DMS 273 (cell line): ENCODE results near the gene ANXA8L1.
"Not testable (repeated sequence)": the region's sequence is repeated elsewhere in the genome, so short reads cannot be mapped to it uniquely, and the experiment has no call there.

Experiments used
- DNase-seq: peaks from one replicate; lab custom pipeline; 2025; ENCODE audit not compliant: unreplicated experiment; lab: John Stamatoyannopoulos, UW

Gene ANXA8L1

DNA sequence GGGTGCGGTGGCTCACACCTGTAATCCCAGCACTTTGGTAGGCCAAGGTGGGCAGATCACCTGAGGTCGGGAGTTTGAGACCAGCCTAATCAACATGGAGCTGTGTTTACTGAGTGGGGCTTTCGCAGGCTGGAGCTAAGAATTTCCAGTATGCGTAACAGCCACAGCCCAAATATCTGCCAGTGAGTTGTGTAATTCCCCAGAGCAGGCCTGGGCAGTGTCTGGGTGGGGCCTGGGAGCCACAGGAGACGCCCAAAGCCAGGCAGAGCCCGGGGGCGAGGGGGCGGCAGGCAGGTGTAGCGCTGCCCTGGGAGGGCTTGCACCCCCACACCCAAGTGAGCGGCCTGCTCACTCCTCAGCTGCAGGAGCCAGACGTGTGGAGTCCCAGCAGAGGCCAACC lies at the start of gene ANXA8L1:
Gene ANXA8L1, plus strand, starts transcription at position 371 of the 400 bp plus-strand sequence. CDS start 76 bp downstream, outside the sequence.
- DNase-seq: not testable (repeated sequence)

- DNase-seq: no peak
These were observed 49.5 kb upstream of the ANXA8L1 start for GRCh38 chr10:46326066-46326465.

DNA sequence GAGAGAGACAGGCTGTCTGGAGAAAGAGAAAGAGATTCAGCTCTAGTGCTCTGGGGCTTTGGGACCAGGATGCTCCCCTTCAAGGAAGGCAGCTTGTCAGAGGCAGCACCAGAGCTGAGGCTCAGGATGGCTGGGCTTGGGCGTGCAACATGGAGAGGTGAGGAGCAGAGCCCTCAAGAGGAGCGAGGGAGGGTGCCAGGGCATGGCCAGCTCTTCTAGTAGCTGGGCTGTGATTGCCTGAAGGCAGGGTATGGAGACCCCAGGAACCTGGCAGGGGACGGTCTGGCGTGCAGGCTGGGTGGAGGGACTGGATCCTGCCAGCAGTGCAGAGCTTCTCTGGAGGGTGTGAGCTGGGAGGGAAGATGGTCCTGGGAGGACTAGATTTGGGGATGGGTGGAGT lies 48.6 kb upstream of the ANXA8L1 start:
- DNase-seq: no peak

DNA sequence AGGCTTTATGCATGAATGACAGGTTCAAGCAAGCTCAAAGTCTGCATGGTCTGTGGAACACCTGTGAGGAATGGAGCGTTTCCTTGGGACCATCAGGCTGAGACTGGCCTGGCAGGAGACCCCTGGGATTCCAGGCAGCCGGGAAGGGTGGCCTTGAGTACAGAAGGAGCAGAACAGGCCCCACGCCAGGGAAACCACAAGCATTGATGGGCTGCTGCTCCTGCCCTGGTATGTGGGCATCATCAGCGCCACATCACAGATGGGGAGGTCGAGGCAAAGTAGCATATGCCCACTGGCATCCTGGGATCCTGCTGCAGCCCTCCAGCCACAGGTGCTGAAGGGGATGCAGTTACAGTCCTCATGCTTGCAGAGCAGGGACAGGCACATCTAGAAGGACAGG lies 47.9 kb upstream of the ANXA8L1 start:
- DNase-seq: no peak

GRCh38 chr10:46328853-46329689 lies 46.5 kb upstream of the ANXA8L1 start:
- DNase-seq: no peak

- DNase-seq: peak; percentile 1
These were observed 45.9 kb upstream of the ANXA8L1 start for GRCh38 chr10:46329690-46330016.

DNA sequence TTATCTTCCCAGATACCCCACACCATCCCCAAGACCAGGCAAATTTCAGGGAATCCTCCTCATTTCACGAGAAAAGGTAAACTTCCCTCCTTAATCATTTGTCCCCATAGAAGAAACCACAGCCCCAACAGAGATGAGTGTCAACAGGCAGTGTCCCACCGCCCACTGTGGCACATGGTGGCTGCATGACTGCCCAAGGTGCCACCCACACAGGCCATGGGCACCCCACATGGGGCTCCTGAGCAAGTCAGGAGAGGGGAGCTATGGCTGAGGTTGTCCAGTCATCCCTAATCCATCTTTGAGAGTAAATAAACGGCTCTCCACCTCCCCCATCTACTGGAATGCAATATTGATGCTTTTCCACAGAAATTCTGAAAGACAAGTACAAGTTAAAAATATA lies 44.7 kb upstream of the ANXA8L1 start:
- no peak for DNase-seq

- DNase-seq: not testable (repeated sequence)
These were observed 10.1 kb upstream of the ANXA8L1 start for GRCh38 chr10:46365484-46365883.

GRCh38 chr10:46367209-46367608 lies 8.4 kb upstream of the ANXA8L1 start:
- DNase-seq: not testable (repeated sequence)

GRCh38 chr10:46367666-46368240 lies 7.8 kb upstream of the ANXA8L1 start:
- not testable (repeated sequence) for DNase-seq

GRCh38 chr10:46368956-46369355 lies 6.6 kb upstream of the ANXA8L1 start:
- not testable (repeated sequence) for DNase-seq

- DNase-seq: not testable (repeated sequence)
These were observed 1.2 kb upstream of the ANXA8L1 start for GRCh38 chr10:46374410-46374809.

DNA sequence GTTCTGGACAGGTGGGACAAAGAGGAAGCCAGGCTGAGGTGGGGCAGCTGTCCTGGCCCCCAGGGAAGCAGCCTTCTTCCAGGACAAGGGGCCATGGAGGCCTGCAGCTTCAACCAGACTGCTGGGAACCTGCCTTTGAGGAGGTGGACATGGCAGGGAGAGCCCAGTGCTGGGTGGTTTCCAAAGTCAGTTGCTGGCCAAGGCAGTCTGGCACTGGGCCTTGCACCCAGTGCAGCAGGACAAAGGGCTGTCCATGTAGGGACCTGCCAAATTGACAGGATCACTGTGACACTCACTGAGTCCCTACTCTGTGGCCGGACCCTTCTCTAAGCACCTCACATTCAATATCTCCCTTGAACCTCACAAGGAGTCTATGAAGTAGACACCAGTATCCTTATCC lies 1.4 kb downstream of the ANXA8L1 start:
- DNase-seq: not testable (repeated sequence)

DNA sequence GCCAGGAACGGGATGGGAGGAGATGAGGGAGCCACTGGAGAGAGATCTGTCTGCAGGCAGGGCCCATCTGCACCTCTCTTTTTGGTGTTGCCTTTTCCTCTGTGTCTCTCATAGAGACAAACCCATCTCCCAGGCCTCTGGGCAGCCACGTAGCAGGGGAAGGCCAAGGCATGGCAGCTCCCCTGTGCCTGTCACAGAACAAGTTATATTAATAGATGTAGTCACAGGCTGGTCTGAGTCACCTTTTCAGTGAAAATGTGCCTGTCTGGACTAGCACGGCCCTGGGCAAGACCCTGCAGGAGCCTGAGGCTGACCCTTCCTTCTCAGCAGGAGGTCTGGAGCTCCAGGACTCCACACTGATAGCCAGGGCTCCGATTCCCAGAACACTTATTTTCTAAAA lies 2.1 kb downstream of the ANXA8L1 start:
- DNase-seq: not testable (repeated sequence)

GRCh38 chr10:46378108-46378507 lies 2.5 kb downstream of the ANXA8L1 start:
- not testable (repeated sequence) for DNase-seq

GRCh38 chr10:46379233-46379848 lies 3.8 kb downstream of the ANXA8L1 start:
- DNase-seq: not testable (repeated sequence)

GRCh38 chr10:46385858-46386257 lies 10.3 kb downstream of the ANXA8L1 start:
- not testable (repeated sequence) for DNase-seq

DNA sequence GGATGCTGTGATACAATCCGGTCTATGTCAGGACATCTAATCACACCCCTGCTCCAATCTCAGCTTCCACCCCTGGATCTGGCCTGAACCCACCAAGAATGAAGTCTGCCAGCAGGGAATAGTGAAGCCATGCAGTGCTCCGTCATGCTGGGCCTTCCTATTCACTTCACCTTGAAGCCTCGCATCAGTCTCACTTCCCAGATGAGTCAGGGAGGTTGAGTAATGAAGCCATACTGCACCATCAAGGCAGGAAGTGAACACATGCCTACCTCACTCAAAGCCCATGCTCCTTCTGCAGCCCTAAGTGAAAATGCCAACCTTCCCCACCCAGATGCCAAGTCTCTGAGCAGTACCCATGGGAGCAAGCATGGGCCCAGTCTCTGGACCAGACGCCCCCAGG lies 11.1 kb downstream of the ANXA8L1 start:
- DNase-seq: not testable (repeated sequence)

- DNase-seq: not testable (repeated sequence)
These were observed 11.8 kb downstream of the ANXA8L1 start for GRCh38 chr10:46387309-46387902.

DNA sequence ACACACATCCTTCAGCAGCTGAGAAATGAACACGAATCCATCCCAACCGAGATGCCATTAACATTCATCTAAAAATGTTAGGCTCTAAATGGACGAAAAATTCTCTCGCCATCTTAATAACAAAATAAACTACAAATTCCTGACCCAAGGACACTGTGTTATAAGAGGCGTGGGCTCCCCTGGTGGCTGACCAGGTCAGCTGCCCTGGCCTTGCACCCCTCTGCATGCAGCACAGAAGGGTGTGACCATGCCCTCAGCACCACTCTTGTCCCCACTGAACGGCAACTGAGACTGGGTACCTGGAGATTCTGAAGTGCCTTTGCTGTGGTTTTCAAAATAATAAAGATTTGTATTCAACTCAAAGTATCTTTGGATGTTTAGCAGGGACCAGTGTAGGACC lies 15.8 kb downstream of the ANXA8L1 start:
- DNase-seq: not testable (repeated sequence)

- DNase-seq: not testable (repeated sequence)
These were observed 21.1 kb downstream of the ANXA8L1 start for GRCh38 chr10:46396441-46397279.
